Activated CD4-positive, CD25-positive, alpha-beta regulatory T cell (primary cell): ENCODE data around the gene HDGFL3.
"Not testable (repeated sequence)": the region's sequence is repeated elsewhere in the genome, so short reads cannot be mapped to it uniquely, and the experiment has no call there.

ENCODE experiments used
- DNase-seq, 4 experiments: peaks; one replicate each; lab custom pipeline; 2025; lab: John Stamatoyannopoulos, UW

HDGFL3 gene

DNA sequence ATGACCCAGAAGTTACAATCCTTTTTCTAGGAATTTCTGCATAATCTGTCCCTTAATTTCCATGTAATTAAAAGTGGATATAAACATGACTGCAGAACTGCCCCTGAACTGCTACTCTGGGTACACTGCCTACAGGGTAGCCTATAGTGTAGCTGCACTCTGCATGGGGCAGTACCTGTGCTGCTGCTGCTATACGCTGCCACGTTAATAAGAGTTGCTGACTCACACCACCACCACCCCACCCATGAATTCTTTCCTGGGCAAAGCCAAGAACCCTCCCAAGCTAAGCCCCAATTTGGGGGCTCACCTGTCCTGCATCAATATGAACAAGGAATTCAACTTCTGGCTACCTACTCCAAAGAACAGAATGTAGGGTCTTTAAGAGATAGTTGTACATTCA lies 13.9 kb downstream of the HDGFL3 start:
- no peak for DNase-seq

DNA sequence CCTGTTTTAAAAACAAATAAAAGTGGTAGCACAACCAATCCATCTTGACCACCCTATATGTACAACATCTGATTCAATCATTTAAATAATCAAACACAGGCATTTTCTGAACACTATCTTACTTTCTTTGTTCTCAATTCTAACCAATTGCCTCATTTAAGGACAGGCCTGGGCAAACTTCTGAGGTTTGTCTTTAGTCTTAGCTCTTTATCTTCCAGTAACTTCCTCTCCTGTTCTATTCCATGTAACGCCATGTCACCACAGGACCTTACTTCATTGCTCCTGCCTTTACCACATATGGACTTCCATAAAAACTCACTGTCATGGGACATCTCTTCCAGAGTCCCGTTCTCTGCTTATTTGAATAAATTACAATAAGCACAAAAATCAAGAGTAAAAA lies 14.9 kb downstream of the HDGFL3 start:
- DNase-seq: no peak

DNA sequence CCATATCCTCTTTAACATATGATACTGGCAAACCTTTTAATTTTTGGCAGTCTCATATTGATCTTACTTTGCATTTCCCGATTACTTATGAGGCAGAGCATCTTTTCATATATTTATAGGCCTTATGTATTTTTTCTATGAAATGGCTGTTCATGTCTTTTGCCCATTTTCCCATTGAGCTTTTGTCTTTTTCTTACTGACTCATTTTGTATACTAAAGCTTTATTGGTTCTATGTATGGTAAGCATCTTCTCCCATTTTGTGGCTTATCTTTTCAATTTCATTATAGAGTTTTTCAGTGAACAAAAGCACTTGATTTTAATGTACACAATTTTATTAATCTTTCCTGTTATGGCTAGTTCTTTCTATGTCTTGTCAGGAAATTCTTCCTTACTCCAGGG lies 17.2 kb downstream of the HDGFL3 start:
- no peak for DNase-seq

DNA sequence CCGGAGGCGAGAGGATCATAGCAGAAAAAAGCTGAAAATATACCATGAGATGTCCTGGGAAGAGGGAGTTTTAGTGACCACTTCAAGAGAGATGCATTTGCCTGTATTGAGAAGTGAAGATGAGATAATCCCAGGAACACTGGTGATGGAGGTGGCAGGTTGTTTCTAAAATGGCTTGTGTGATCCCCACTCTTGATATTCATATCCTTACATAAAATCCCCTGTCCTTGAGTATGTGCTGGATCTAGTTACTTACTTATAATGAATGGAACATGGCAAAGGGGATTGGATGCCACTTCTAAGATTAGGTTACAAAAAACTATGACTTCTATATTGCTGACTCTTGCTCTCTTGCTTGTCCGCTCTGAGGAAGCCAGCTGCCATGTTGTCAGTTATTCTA lies 22.1 kb downstream of the HDGFL3 start:
- no peak for DNase-seq

DNA sequence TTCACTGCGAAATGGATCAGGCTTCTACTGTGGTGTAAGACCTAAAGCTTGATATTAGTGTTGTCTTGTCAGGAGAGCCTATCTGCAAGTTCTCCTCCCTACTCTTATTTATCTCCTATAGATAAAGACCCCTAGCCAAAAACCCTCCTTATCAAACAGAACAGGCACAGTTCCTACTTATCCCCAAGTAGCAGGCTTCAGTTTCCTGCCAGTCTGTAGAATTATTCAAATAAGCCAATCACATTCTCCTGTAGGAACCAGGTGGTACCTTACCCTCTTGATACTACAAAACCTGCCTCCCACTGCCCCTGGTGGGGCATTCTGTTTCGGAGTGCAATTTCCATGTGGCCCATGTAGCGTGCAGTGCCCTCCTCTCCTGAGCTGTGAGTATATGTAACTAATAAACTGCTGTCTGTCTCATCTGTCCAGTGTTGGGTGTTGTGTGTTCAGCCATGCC lies 28.7 kb downstream of the HDGFL3 start:
- no peak for DNase-seq

DNA sequence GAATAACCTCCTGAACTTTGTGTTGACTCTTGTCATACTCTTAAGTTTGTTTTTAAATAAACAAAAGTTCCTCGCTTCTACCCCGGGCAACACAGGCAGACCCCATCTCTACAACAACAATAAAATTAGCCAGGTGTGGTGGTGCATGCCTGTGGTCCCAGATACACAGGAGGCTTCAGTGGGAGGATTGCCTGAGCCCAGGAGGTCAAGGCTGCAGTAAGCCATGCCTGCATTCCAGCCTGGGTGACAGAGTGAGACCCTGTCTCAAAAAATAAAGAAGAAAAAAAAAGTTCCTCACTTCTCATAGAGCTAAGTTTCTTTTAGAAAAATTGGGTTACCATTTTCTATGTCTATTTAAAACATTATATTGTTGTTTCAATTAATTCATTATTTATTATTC lies 29.2 kb downstream of the HDGFL3 start:
- DNase-seq: no peak

DNA sequence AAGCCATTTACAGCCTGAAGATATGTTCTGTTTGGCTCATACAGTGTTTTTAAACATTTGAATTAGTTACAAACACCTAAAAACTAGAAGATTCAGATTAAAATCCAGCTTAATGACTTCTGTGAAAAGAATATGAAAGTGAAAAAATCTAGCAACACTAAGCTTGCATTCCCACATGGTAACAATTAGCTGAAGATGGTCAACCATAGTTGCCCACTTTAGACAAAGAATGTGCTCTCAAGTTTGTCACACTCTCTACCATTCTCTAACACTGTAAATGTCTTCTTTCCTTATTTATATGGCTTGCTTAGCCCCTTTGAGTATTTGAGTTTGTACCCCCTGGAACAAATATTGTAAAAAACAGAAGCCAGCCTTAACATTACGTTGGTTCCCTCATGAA lies 32.7 kb downstream of the HDGFL3 start:
- no peak for DNase-seq

DNA sequence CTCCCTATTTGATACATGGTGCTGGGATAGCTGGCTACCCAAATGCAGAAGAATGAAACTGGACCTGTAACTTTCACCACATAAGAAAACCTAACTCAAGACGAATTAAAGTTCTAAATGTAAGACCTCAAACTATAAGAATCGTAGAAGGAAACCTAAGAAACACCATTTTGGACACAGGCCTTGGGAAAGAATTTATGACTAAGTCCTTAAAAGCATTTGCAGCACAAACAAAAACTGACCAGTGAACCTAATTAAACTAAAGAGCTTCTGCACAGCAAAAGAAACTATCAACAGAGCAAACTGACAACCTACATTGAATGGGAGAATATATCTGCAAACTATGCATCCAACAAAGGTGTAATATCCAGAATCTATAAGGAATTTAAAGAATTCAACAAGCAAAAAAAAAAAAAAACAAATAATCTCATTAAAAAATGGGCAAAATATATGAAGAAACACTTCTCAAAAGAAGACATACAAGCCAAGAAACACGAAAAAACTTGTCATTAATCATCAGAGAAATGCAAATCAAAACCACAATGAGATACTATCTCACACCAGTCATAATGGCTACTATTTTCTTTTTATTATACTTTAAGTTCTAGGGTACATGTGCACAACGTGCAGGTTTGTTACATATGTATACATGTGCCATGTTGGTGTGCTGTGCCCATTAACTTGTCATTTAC lies 37.0 kb downstream of the HDGFL3 start:
- no peak for DNase-seq

DNA sequence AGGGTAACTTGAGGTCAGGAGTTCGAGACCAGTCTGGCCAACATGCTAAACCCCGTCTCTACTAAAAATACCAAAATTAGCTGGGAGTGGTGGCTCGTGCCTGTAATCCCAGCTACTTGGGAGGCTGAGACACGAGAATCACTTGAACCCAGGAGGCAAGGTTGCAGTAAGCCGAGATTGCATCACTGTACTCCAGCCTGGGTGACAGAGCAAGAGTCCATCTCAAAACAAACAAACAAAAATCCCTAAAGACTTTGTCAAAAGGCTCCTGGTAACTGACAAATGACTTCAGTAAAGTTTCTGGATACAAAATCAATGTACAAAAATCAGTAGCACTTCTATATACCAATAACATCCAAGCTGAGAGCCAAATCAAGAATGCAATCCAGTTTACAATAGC lies 38.0 kb downstream of the HDGFL3 start:
- DNase-seq: not testable (repeated sequence)

DNA sequence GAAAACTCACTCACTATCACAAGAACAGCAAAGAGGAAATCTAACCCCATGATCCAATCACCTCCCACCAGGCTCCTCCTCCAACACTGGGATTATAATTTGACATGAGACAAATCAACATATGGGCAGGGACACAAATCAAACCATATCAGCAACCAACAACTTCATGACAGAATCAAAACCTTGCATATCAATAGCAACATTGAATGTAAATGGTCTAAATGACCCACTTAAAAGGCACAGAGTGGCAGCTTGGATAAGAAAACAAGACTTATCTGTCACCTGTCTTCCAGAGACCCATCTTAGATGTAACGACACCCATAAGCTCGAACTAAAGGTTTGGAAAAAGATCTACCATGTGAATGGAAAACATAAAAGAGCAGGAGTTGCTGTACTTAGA lies 40.8 kb downstream of the HDGFL3 start:
- DNase-seq: no peak

DNA sequence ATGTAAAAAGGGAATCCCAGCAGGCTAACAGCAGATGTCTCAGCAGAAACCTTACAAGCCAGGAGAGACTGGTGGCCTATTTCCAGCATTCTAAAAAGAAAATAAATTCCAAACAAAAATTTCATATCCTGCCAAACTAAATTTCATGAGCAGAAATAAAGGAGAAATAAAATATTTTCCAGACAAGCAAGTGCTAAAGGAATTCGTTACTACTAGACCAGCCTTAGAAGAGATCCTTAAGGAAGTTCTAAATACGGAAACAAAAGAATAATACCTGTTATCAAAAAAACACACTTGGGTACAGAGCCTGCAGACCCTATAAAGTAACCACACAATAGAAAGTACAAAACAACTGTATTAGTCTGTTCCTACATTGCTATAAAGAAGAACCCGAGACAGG lies 41.4 kb downstream of the HDGFL3 start:
- no peak for DNase-seq

DNA sequence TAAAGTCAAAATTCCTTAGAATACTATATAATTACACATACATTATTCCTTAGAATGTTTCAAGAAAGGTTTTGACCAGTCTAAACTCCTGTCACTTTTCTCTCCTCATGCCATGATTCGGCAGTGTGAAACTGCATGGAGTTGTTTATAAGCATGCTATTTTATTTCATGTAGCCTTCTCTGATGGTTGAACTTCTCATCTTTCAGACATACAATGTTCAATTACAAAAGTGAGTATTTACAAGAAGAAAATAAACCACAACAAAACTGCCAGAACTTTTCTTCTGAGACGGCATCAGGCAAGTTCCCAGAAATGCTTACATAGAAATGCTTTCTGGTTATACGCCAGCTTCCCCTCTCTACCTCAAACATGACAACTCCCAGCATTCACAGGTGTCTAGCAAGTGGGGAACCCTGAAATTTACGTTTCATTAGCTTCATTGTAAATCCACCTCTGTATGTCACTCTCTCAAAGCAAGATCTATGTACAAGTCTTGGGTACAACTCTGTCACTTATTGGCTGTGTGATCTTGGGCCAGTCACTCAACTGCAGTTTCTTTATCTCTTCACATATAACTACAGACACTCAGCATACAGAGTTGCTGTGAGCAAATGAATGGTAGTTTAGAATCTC lies 42.7 kb downstream of the HDGFL3 start:
- no peak for DNase-seq

DNA sequence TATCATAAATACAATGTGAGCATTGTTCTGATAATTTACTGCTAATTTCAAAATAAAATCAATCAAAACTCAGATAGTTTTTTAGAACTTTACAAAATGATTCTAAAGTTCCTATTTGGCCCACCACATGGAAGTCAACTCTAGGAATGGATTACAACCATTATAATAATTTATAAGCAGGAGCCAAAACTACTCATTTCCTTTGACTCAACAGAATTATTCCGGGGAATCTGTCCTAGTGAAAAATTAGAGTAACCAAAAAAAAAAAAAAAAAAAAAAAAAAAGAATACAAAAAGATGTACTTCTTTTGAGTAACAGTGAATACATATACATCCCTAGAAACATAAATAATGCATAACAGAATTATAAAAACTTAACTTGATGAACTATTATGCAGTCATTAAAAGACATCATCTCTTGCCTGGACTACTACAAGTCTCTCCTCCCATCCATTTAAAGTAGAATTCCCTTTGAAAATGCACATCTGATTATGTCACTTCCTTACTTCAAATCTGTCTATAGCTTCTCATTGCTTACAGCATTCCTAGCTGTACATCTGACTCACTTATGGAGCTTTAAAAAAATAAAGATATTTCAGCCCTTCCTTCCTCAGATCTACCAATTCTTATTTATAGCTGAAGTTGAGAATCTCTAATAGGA lies 43.4 kb downstream of the HDGFL3 start:
- DNase-seq: no peak

DNA sequence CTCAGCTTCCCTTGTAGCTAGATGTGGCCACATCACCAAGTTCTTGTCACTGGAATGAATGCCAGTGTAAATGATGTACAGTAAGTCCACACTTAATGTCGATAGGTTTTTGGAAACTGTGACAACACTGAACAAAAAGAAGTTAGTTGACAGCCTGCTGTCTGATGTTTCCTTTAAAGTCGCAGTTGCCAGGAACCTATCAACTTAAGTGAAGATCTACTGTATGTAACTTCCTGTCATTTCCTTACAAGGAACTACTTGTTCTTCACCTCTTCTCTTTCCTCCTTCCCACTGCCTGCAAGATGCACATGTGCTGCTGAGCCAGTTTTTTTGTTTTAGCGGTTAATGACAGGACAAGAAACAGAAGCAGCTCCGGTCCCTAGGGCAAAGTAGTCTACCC lies 44.6 kb downstream of the HDGFL3 start:
- DNase-seq: no peak

DNA sequence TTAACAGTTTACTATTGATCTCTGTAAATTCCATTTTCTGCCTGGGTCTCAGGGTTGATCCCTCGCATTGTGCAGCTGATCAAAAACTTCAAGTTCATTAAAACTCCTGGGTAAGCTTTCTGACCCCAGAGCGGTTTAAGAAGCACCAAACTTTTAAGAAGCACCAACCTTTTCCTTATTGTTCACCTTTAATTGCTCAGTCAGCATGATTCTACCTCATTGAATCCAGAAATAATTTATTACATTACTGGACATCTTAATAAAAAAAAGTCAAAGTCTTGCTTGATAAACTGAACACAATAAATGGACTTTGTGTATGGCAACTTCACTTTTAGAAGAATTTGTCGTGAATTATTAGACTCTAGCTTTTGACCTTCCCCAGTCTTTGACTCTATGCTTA lies 46.9 kb downstream of the HDGFL3 start:
- no peak for DNase-seq

DNA sequence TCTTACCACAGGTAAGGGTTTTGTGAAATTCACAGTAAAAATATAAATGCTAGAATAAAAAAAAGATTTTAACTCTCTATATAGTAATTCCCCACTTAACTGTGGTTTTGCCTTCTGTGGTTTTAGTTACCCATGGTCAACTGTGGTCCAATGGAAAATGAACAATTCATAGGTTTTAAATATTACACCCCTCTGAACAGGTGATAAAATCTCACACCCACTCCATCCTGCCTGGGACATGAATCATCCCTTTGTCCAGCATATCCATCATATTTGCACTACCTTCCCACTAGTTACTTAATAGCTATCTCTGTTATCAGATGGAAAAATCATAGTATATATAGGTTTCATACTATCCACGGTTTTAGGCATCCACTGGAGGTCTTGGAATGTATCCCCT lies 49.2 kb downstream of the HDGFL3 start:
- DNase-seq: no peak

DNA sequence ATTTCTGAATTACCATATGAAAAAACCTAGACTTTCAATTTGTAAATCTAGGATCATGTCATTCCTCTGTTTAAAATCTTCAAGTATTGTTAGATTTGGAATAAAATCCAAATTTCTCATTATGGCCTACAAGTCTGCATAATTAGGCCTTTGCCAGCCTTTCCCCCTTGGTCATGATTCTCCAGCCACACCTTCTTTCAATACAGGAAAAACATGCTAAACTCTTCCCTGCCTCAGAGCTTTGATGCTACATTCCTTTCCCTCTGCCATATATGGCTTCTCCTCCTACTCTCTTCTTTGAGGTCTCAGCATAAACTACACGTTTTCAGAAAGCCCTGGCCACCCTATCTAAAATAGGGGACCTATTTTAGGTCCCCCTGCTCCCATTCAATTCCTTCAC lies 51.7 kb downstream of the HDGFL3 start:
- no peak for DNase-seq

DNA sequence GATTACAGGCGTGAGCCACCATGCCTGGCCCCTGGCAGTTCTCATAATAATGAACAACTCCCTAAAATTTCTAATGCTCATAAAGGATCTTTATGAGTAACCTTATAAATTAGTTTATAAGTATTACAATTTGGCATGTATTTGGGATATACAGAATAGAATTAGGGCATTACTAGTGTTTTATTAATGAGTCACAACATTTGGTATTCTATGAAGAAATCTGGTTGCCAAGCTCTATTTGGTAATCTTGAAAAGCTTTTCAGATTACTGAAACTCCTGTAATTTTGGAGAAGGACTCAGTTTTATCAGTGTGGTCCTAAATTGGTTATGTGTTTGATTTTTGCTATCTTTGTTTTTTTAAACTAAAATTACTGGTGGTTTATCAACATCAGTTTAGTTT lies 54.3 kb downstream of the HDGFL3 start:
- no peak for DNase-seq

DNA sequence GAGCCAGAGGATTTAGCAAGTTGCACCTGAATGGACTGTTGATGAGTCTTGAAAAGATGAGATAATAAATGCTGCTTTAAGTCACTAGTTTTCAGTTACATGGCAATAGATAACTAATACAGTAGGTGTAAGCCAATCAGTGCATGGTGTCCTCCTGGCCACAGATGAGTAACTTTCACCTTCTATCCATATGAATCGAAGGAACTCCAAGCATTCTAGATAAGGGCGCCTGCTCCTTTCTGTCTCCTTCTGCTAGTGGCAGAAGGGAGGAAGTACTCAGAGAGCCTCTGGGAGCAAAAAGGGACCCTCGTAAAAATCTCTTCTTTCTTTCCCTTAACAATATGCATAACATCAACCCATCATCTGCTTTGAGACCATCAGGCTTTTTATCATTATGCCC lies 62.9 kb downstream of the HDGFL3 start:
- DNase-seq: no peak

DNA sequence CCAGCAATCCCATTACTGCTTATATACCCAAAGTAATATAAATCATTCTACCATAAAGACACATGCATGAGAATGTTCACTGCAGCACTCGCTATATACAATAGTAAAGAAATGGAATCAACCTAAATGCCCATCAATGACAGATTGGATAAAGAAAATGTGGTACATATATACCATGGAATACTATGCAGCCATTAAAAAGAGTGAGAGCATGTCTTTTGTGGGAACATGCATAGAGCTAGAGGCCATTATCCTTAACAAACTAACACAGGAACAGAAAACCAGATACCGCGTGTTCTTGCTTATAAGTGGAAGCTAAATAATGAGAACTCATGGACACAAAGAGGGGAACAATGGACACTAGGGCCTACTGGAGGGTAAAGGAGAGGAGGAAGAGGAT lies 65.5 kb downstream of the HDGFL3 start:
- not testable (repeated sequence) for DNase-seq

DNA sequence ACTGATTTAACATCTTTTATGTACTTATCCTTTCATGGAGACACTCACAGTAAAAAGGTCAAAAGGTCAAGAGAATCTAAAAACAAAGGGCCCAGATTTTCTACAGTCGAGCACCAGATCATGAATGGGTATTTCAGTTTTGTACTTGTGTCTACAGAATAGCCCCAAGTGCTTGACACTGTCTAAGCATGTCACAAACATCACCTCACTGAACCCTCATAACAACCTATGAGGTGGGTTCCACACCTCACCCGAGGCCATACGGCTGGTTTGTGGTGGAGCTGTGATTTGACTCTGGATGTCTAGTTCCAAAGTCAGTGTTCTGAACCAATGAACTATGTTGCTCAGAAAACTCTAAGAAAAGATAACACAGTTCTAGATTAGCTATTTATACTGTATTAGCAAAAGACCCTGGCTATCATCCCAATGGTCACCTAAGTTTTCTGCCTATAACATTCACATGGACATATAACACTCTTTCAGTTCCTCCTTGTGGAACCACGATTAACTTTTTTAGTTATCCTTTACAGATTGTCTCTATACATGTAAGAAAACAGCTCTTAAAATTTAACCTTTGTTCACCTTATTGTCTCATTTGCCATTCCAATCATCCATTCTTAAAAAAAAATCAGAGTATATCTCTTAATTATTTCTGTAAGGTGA lies 74.6 kb downstream of the HDGFL3 start:
- DNase-seq: no peak

DNA sequence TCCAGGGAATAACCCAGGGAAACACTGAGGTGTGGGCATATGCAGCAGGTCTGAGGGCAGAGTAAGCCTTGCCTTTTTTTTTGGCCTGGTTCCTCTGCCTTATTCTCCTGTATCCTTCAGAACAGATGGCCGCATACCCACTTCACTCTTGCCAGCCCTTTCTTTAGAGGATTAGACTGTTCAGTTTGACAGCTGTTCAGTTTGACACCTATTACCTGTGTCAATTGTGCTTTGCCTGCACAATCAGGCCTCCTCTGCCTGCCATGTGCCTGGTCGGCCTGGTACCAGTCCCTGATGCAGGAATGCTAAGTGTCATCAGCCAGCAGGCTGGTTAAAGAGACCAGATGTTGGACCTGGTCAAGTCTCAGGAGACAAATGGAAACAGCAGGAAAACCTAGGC lies 77.8 kb downstream of the HDGFL3 start:
- DNase-seq: no peak

DNA sequence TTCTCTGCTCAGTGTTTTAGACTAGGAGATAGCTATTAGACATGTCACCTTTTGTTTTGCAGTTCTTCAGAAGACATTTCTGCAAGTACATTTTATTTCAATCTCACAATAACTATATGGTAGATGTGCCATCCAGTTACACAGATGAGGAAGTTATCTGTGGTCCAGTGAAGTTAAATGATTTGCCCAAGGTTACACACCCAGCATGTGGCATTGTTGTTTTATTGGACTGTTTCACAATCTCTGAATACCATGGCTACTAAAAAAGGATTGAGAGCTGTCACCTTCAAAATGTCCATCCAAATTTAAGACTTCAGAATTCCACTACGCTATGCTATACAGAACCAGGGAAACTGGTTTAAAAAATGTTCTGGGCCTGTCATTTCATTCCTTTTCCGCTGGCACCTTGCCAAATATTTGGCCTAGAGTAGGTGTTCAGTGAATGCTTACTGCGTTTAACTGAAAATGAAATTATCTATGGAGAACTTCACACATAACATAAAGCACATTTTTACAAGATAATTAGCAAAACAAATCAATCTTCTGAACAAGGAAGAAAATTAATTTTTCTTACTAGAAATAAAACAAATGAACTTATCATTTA lies 80.0 kb downstream of the HDGFL3 start:
- no peak for DNase-seq
